Islet of Langerhans (tissue), 1 donor: ENCODE data around the gene DGKD.

Experiments
- FAIRE-seq: peaks from one replicate; lab custom pipeline; 2011; peaks lifted over from hg19 to GRCh38; lab: Jason Lieb, UNC

The DGKD gene

DNA sequence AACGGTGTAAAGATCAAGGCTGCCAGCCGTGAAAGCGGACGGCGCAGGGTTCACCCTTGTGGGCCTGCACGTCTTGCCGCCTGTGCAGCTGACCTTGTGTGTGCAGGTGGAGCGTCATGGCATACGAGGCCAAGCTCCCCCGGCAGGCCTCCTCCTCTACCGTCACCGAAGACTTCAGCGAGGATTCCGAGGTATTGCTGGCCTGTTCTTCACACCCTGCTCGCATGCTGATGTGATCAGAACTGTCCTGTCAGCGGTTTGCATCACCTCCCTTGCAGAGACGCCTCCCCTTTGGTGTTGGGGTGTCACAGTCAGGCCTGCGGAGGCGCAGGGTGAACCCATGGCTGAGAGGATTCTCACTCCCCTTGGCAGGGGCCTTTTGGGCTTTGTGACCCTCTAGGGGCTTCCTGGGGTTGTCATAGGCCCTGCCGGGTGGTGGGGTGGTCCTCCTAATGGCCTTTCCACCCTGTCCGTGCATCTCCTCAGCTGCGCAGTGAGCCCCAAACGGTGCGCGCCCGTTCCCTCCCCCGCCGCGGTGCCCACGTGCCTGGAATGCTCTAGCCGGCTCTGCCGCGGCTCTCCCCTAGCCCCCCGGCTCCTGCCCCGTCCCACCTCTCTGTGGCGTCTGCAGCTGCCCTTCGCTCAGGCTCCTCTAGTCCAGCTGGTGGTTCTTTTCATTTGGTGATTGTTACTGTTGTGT lies 92.5 kb downstream of the DGKD start:
- no peak for FAIRE-seq

DNA sequence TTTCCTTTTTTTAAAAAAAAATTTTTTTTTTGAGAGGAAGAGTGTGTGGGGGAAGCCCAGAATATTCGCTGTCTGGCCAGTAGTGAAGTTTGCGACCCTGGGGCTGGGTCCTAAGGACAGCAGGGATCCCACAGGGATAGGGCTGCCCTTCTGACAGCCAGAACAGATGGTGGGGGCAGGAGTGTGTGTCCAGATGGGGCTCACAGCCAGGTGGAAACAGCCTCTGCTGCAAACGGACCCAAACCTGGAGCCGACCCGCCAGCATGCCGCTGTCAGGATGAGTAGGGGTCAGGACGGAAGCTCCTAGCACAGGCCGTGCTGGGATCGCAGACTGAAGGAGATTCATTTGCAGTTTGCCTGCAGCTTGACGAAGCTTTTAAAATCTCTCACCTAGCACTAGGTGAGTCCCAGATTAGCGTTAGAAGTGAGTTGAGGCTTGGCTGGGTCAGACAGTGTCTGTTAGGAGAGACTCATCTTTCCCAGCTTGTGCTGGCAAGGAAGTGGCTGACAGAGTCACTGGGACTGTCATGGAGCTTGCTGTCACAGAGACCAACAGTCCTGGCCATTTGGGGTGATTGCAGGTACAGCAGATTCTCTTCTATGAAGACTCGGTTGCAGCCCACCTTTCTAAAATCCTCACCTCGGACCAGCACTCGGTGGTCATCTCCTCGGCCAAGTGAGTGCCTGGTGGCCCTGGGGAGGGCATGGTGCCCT lies 93.4 kb downstream of the DGKD start:
- FAIRE-seq, result no peak

DNA sequence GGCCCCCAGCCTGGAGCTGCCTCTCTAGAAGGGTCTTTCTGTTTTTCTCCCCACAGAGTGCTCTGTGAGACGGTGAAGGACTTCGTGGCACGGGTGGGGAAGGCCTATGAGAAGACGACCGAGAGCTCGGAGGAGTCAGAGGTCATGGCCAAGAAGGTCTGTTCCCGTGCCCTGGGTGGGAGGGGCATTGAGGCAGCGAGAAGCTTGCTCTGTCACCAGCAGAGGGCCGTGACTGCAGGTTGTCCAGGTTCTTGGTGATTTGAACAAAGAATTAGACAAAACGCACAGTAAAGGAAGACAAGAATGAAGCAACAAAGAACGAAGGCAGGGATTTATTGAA lies 93.9 kb downstream of the DGKD start:
- FAIRE-seq, result no peak

DNA sequence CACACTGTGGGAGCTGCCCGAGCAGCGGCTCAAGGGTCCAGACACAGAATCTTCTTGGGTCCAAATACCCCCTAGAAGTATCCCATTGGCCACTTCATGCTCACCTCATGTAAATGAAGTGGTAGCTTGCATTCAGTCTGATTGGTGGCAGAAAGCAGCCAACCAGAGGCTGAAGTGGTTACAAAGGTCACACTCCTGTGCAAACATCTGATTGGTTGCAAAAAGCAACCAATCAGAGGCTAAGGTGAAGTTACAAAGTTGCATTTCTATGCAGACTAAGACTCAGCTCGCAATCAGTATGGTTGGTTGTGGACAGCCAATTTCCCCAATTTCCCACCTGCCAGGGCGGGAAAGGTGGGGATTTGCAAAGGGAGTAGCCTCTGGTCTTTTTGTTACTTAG lies 94.3 kb downstream of the DGKD start:
- FAIRE-seq, result no peak

DNA sequence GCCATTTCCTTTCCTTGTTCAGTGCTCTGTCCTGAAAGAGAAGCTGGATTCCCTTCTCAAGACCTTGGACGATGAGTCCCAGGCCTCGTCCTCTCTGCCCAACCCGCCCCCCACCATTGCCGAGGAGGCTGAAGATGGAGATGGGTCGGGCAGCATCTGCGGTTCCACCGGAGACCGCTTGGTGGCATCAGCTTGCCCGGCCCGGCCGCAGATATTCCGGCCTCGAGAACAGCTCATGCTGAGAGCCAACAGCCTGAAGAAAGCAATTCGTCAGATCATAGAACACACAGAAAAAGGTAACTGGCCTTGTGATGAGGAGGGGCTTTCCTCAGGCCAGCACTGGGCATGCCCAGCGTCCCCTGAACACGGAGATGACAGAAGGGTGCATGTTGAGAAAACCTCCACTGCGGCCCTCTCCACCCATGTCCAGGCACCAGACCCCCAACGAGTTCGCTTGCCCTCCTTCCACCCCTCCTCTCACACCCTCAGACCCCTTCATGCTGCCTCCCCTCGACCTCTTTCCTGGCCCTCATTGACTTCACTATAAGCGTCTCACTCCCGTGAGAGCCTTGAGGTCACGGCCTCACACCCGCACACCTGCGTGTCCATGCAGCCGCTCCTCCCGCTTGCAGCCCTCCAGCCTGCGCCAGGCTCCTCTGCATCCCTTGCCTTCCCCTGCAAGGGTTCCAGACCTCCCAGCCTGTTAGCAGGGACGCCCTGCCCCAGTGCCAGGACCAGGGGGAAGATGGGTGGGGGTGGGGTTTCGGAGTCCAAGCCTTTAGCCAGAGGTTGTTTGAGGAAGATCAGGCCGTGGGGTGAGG lies 95.0 kb downstream of the DGKD start:
- FAIRE-seq, result no peak

DNA sequence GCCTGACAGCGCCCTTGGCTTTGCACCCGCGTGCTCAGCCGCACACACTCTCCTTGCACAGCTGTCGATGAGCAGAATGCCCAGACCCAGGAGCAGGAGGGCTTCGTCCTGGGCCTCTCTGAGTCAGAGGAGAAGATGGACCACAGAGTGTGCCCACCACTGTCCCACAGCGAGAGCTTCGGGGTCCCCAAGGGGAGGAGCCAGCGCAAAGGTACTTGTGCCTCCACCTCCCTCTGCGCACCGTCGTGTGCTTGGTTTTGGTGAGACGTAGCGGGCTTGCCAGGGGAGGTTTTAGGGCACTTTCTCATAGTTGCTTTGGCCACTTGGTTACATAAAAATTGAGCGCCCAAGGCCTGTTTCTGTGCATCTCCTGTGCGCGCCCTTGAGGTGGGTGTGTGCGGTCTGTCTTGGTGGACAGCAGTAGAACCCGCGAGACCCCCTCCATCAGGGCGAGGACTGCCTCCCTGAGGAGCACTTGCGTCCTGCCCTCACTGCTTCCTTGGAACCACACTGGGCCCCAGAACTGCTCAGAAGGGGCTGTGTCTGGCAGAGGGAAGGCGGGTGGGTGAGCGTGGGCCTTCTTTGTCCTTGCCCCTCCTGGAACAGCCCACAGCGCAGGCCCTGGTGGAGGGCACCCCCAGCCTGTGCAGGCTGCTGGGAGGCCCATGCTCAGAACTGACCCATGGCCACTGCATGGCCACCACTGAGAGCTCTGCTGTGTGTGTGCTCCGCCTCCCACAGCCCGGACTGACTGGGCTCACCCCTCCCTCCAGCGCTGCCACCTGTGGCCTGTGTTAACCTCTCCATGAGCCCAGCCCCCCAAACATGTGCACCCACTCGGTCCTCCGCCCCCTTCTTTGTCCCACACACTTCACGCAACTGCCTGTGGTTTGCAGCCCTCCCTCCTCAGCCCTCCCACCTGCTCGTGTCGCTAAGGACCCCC lies 95.9 kb downstream of the DGKD start:
- FAIRE-seq, result no peak

DNA sequence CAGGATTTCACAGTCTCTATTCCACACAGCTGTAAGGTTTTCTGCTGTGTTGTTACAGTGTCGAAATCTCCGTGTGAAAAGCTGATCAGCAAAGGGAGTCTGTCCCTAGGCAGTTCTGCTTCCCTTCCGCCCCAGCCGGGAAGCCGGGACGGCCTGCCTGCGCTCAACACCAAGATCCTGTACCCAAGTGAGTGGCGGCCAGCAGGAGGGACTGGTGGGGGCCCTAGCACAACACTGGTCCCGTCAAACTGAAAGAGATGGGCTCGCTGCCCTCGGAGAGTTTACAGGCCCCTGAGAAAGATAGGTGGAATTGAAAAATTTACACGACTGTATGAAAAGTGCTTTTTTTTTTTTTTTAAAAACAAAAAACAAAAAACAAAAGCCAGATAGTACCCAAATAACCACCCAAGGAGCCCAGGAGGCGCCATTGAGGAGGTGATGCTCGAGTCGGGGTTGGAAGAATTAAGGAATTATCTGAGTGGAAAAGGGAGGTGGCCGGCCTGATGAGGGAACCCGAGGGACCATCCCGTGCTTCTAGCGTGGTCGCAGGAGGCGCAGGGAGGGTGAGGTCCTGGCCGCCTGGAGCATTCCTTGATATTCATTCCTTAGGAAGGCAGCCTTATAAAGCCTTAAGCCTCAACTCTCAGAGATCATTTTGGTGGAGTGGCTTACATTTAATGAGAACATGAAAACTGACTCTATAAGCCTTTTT lies 96.7 kb downstream of the DGKD start:
- FAIRE-seq, result no peak

DNA sequence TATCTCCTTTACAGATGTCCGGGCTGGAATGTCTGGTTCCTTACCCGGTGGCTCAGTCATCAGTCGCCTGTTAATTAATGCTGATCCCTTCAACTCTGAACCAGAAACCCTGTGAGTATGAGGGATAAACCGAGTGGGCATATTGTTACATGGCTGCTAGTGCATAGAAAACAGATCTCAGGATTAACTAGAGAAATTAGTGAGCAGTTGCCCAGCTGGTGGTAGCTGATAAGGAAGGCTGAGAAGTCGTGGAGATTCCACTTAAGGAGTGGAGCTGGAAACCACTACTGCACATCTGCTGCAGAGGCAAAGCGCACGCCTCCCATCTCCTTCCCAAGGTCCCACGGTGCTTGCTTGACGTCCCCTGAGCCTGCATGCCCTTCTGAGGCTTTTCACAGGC lies 97.7 kb downstream of the DGKD start:
- FAIRE-seq, result no peak

DNA sequence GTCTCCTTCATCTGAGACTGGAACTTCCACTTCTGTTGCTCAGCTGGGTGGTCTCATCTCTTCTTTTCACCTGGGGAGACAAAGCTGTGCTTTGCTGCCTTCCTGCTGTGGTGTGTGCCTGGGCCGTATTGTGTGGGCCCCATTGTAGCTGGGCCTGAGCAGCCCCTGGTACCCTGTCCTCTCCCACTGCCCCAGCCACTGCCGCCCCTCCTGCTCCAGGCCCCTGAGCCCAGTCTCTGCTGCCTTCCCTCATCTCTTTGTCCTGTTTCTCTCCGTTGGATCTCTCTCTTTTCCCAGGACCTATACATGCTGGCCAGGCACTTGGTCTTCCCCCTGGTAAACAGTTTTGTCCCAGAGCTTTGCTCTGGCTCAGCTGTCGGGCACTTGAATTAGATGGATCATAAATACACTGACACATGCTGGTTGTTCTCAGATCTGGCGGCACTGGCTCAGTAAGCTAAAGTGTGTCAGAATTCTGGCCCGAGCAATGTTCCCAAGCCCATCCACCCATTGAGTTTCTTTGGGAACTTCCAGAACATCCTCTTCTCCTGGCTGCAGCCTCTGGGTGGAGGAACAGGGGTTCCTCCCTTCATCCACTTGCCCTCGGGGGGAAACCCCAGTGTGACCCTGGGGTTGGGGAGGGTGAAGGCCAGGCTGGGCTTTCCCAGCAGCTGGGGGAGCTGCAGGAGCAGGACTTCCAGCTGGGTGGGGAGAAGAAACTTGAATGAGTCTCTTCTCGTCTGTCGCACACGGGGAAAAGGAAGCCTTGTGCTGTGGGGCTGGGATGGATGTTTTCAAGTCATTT lies 99.0 kb downstream of the DGKD start:
- FAIRE-seq, result no peak

DNA sequence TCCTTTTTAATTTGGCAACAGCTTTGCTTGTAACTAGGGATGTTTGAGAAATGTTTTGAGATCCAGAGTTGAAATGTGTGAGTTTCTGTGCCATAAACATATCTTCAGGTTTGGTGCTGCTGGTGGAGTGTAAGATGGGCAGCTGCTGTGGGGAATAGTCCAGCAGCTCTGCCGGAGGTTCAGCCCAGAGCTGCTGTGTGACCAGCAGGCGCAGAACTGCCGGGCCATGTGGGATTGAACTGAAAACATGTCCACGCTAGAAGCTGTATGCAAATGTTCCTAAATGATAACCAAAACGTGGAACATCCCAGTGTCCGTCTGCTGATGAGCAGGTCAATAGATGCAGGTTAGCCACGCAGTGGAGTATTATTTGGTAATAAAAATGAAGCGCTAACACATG lies 99.6 kb downstream of the DGKD start:
- no peak for FAIRE-seq

DNA sequence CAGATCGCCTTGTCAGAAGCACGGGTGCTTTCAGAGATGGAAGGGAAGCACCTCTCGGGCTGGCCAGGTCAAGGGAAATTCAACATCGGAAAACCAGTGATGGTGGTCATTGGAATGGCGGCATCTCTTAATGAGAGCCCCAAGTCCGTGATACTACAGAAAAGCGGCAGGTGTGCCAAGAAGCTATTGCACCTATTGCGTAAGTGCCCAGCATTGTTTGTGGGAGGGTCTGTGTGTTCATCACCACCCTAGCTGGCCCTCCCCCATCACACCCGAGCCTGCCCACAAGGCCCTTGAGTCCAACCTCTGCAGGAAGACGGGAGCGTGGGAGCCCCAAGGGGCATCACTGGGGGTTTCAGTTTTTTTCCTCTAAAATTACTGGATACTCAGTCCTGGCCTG lies 100.7 kb downstream of the DGKD start:
- no peak for FAIRE-seq

DNA sequence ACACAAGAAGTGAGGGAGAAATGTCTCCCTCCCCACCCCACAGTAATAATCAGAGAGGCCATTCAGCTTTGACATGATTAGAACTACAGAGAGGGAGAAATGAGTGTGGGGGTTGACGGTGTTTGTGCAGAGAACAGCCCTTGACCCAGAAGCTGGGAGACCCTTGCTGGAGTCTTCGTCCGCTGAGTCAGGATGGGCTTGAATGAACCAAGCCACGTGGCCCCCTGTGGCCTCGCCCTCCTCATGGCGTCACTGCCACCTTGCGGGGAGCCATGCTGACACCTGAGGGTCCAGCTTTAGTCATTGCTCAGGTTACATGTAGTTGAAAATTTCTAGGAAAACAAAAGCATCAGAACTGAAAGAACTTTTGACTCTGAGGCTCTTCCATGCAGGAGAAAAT lies 101.2 kb downstream of the DGKD start:
- FAIRE-seq, result no peak

DNA sequence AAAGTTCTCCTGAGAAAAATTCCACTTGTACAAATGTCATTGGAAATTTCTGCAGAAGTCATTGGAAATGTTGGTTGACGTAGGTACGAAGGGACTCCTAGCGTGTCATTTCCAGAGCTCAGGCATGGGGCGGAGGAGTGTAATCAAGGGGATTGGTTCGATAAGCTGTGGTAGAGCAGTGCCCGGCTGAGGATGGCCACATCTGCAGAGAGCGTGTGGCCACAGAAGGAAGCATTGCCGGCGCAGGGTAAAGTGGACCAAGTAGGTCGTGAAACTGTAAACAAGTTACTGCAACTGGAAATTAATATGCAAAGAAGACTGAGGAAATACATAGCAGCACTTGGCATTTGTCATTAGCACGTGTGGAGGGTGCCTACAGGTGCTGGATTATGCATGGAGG lies 101.8 kb downstream of the DGKD start:
- FAIRE-seq, result no peak

DNA sequence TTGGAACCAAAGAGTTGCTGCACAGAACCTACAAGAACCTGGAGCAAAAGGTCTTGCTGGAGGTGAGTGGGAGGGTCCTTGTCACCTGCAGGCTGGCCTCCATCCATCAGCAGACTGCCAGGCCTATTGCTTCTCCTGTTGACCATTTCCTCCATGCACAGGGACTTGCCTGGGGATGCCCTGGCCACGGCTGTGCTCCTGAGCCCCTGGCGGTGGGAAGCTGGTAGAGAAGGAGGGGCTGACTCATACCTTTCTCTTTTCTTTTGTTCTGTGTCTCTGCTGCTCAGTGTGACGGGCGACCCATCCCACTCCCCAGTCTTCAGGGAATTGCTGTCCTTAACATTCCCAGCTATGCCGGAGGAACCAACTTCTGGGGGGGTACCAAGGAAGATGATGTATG lies 102.6 kb downstream of the DGKD start:
- no peak for FAIRE-seq

DNA sequence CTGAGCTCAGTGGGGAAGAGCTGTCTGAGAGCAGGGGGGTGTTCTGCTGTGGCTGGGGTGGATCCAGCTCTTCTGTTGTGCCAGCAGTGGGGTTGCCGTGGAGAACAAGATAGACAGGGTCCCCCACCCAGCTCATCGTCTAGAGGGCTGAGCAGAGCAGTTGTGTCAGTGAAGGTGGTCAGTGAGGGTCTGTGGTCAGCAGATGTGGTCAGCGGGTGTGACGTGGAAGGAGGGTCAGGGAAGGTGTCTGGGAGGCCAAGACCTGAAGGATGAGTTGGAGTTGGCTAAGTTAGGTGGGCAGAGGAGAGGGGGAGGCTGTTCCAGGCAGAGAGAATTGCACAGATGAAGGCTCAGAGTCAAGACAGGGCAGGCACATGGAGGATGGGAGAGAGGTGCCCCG lies 103.1 kb downstream of the DGKD start:
- FAIRE-seq, result no peak

DNA sequence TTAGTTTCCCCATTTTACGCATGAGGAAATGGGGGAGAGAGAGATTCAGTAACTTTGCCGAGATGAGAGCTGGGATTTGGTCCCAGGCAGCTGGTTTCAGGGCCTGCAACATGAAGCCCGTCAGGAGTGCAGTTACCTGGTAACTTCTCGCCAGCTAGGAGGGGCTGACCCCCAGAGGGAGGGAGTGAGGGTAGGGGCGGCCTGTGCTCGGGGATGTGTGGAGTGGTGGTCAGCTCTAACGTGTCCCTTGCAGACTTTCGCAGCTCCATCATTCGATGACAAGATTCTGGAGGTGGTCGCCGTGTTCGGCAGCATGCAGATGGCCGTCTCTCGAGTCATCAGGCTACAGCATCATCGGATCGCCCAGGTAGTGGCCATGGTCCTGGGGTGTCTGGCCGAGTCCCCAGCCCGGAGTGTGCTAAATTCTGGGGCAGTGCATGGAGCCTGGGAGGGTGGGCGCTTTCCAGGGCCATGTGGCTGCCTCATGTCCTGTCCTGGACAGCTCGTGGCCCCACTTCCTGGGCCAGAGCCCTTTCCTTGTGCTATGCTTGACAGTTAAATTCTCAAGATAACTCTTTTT lies 103.8 kb downstream of the DGKD start:
- FAIRE-seq, result no peak

DNA sequence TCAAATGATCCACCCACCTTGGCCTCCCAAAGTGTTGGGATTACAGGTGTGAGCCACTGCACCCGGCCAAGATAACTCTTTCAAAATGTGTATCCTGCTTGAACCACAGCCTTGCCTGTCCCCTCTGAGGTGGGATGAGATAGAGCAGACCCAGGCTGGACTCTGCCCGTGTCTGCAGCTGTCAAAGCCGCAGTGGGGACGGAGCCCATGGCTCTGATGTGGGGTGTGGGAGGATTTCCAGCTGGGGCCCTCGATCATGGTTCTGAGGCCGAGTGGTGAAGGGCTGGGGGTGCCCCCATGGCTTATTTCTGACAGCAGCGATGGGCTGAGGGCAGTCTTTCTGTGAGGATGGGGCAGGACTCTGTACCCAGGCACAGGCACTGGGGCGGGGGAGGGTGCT lies 104.5 kb downstream of the DGKD start:
- FAIRE-seq, result no peak

DNA sequence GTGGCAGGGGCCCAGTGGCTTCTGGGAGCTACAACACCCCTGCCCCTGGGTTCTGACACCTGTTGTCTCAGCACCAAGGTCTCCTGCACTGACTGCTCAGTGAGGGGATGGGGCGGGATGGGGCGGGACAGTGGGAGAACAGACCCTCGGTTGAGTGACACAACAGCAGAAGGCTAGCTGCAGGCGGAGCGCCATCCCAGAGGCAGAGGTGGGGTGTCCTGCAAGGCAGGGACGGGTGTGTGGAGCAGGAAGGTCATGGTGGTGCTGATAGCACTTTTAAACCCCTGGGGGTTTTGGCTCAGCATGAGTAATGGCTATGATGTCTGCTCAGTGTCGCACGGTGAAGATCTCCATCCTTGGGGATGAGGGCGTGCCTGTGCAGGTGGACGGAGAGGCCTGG lies 105.1 kb downstream of the DGKD start:
- no peak for FAIRE-seq

DNA sequence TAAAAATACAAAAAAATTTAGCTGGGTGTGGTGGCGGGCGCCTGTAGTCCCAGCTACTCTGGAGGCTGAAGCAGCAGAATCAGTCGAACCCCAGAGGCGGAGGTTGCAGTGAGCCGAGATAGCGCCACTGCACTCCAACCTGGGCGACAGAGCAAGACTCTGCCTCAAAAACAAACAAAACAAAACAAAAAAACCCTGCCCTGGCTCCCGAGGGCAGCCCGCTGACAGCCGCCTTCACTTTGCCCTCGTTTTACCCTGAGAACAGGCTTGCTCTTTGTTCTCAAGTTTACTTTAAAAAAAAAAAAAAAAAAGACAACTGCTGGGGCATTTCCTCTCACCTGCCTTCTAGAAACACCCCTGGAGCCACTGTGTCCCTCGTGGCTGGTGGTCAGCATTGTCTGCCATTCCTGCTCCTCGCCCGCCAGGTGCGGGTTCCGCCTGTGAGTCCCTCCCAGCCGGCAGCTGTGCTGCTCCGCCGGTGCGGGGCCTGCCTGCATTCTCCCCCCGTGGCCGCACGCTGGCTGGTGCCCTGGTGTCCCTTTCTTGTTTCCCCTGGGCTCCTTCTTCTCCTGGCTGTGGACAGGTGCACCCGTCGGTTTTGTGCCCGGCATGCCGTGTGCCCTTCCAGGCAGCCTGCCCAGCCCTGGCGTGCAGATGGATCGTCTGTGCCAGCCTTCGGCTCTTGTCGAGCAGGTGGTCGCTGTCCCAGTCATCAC lies 106.6 kb downstream of the DGKD start:
- FAIRE-seq, result no peak

DNA sequence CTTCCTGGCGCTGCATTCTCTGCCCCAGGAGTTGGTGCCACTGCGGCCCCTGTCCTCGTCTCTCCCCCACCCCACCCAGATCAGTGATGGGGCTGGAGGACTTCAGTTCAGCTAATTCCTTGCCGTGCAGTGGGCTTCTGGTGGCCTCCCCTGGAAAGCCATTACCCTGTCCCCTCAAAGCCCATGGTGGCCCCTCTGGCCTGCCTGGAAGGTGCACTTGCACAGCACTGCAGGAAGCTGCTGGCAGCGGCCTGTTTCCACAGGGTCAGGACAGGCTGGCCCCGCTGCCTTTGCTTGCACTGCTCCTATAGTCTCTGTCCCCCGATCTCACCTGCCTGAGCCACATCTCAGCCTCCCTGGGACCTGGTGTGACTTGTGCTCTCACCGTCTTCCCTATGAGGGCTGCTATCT lies 107.2 kb downstream of the DGKD start:
- no peak for FAIRE-seq
